GM21825 (cell line): ENCODE data around the gene TFAP2E.

Experiments
- ATAC-seq: cut with Tn5 transposase; IDR thresholded peaks from one replicate; pipeline ENCODE4 v1.9.1; 2021; ENCODE audit warnings: mild to moderate bottlenecking, moderate library complexity; ENCODE audit not compliant: unreplicated experiment

The TFAP2E gene

GRCh38 chr1:35556484-35557117 lies 16.5 kb upstream of the TFAP2E start:
- ATAC-seq, result no peak

GRCh38 chr1:35557118-35557610 lies 15.9 kb upstream of the TFAP2E start, which contains the start of gene KIAA0319L:
KIAA0319L (minus strand) TSS chr1:35557403; CDS start chr1:35554491, 2,912 bp downstream.
- ATAC-seq, result peak; percentile 69

DNA sequence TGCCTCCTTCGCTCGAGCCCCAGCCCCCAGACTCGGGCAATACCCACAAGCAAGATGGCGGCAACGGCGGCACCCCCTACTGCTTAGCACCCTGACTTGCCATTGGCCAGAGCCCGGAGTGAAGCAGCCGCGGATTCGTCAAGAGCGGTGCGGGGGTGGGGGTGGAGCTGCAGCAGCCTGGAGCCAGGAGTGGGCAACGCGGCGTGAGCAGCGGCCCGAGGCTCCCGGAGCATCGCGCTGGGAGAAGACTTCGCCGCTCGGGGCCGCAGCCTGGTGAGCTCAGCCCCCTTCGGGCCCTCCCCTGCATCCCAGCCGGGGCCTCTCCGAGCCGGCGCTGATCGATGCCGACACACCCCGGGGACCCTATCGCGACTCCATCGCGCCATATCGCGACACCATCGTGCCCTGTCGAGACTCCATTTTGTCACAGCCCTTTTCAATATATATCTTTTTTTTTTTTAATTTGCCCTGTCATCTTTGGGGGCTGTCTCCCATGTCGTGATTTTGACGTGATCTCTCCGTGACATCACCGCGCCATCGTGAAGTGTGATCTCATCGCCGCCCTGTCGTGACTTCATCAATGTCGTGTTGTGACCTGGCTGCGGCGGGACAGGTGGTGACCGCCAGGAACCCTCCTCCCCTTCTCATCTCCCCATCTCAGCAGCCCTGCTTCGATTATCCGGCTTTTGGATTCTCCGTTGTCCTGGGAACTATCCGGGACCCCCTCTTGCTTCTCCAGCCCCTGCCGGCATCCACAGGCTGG lies 15.3 kb upstream of the TFAP2E start, which contains the start of gene NCDN:
TSS of gene NCDN (plus strand) at position 189 of the 763 bp plus-strand sequence. CDS start at position 581, 392 bp downstream.
- peak; percentile 80 for ATAC-seq

GRCh38 chr1:35558374-35559316 lies 14.5 kb upstream of the TFAP2E start:
- no peak for ATAC-seq

GRCh38 chr1:35559317-35559944 lies 13.7 kb upstream of the TFAP2E start:
- ATAC-seq, result no peak

GRCh38 chr1:35560256-35561225 lies 12.6 kb upstream of the TFAP2E start:
- no peak for ATAC-seq

- ATAC-seq, result no peak
These were observed 11.7 kb upstream of the TFAP2E start for GRCh38 chr1:35561297-35561971.

DNA sequence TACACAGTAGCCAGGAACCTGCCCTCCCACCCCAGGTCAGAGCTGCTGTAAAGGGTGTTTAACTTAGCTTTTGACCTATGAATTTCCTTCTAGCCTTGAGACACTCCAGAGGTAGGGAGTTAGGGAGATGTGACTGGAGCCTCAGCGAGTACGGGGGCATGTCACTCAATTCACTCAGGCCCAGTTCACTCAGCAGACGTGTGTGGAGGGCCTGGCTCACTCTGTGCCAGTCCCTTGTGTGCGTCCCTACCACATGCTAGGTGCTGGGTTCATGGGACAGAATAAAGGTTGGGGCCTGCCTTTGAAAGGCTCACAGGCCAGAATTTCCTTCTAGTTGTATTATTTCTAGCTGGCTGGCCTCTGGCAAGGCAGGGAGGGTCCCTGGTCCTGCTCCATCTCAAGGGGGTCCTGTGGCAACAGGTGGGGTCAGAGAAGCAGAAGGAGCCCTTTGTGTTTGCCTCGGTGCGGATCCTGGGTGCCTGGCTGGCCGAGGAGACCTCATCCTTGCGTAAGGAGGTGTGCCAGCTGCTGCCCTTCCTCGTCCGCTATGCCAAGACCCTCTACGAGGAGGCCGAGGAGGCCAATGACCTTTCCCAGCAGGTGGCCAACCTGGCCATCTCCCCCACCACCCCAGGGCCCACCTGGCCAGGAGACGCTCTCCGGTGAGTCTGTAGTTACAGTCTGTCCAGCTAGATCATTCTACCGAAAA lies 11.0 kb upstream of the TFAP2E start:
- no peak for ATAC-seq

GRCh38 chr1:35563166-35563565 lies 9.9 kb upstream of the TFAP2E start:
- ATAC-seq, result no peak

DNA sequence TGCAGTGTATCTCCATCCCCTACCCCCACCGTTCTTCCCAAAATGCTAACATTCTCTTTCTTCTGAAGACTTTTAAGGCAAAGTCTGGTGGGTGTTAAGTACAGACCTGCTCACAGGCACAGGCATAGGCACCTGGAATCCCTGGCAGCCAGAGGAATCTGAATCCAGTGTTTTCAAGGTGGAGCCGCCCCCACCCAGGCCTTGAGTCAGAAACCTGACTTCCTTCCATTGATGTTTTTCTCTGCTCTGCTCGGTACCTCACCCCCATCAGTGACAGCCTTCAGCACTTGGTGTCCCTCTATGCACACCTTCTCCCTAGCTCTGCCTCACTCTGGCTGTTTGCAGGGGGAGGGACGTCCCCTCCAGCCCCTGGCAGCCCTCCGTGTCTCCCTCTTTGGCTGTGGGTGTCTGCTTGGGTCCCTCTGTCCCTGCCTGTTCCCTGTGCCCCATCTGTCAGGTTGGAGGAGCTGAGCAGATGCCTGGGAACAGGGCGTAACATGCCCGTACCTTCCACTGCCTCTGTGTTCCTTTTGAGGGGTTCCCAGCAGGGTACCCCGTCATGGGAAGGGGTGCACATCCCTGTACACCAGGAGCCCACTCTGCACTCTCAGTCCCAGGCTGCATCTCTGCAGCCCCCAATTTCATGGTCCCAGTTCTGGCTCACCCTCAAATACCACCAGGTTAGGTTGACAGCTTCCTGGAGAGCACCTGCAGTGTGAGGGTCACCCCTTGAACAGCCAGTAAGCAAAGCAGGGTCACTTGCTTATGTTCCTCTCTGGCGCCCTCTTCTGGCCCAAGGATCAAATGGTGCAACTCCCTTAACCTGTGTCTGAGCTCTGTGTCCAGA lies 8.9 kb upstream of the TFAP2E start:
- ATAC-seq, result no peak

DNA sequence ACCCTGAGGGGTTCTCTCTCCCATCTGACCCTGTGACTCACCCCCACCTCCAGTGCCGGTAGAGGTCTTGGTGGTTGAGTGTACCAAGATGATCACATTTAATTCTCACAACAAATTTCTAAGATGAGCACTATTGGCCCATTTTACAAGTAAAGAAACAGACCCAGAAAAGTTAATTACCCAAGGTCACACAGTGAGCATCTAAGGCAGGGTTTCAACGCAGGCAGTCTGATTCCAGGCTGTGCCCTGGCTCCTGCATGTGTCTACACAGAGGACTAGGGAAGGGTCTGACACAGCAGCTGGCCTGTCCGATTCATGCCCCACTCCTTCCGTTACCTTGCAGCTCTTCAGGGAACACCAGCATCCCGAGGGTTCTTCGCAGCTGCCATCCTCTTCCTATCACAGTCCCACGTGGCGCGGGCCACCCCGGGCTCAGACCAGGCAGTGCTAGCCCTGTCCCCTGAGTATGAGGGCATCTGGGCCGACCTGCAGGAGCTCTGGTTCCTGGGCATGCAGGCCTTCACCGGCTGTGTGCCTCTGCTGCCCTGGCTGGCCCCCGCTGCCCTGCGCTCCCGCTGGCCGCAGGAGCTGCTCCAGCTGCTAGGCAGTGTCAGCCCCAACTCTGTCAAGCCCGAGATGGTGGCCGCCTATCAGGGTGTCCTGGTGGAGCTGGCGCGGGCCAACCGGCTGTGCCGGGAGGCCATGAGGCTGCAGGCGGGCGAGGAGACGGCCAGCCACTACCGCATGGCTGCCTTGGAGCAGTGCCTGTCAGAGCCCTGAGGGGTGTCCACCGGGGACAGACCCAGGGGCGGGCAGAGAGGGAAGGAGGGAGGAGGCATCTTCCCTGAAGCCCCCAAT lies 8.0 kb upstream of the TFAP2E start:
- no peak for ATAC-seq

DNA sequence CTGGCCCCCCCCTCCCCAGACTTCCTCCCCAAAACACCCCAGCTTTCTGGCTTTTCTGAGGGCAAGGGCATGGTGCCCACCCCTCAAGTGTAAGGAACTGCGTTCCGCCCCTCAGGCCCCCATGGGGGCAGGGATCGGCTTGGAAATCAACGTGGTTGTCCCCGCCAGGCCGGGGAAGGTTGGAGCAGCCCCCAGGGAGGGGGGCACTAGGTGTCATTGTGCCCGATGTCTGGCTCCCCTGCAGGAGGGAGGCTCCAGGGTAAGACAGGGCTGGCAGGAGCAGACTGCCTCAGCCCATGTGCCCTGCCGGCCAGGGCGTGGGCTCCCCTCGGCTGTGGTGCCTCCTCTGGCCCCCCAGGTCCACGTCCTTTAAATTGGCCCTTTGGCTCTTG lies 7.4 kb upstream of the TFAP2E start:
- ATAC-seq, result no peak

- no peak for ATAC-seq
These were observed 5.1 kb upstream of the TFAP2E start for GRCh38 chr1:35567947-35568558.

GRCh38 chr1:35568975-35569395 lies 4.1 kb upstream of the TFAP2E start:
- ATAC-seq, result no peak

GRCh38 chr1:35569936-35570335 lies 3.2 kb upstream of the TFAP2E start:
- ATAC-seq, result no peak

GRCh38 chr1:35570589-35571137 lies 2.5 kb upstream of the TFAP2E start:
- no peak for ATAC-seq
